ENCODE data around the gene SYNDIG1. TPM values are rescaled to one million over a fixed set of nuclear protein-coding genes. Genes with fewer than 3 reads are reported as not detected.

Gene SYNDIG1
- total and polyA plus RNA-seq, 2 experiments from 2014 or later = 1.7 to 2.4 TPM

GRCh38 chr20:24590178-24590982 is 121.0 kb downstream of the SYNDIG1 start:
- H3K9me3 ChIP-seq (ENCODE audit: low read depth) = no peaks in the 10 kb centered on the region
- no peak overlapping the region for H3K27ac ChIP-seq
- TF ChIP-seq CTCF (IDR thresholded peaks at IDR 0.05; ENCODE audit: low read depth, low read length) = no peak
- H3K4me1 ChIP-seq (ENCODE audit: low read depth) = no peaks in the 10 kb centered on the region
- H3K4me3 ChIP-seq = no peak overlapping the region
- H3K36me3 ChIP-seq = no peaks in the 10 kb centered on the region
- DNase-seq (ENCODE audit: low read depth in 1 of 2, low spot score in 1 of 2) = no peak
- H3K27me3 ChIP-seq = no peaks in the 10 kb centered on the region

- no peak for TF ChIP-seq CTCF (IDR thresholded peaks at IDR 0.05; ENCODE audit: low read depth, low read length)
Observed at GRCh38 chr20:24597051-24597450, 127.6 kb downstream of the SYNDIG1 start.

GRCh38 chr20:24598346-24598745 is 128.9 kb downstream of the SYNDIG1 start:
- Histone ChIP-seq H3K27me3 (no peaks in the 10 kb centered on the region), H3K4me3 (no peak overlapping the region), H3K4me1 (ENCODE audit: low read depth) (no peaks in the 10 kb centered on the region), H3K36me3 (no peaks in the 10 kb centered on the region), H3K27ac (no peak overlapping the region), H3K9me3 (ENCODE audit: low read depth) (no peaks in the 10 kb centered on the region)
- TF ChIP-seq CTCF (IDR thresholded peaks at IDR 0.05; ENCODE audit: low read depth, low read length) = no peak
- no peak for DNase-seq (ENCODE audit: low read depth in 1 of 2, low spot score in 1 of 2)

More at GRCh38 chr20:24597051-24597450, 127.6 kb downstream of the SYNDIG1 start:
- DNase-seq (ENCODE audit: low read depth in 1 of 2, low spot score in 1 of 2) = no peak
- Histone ChIP-seq H3K36me3 (no peaks in the 10 kb centered on the region), H3K27ac (no peak overlapping the region), H3K4me3 (no peak overlapping the region), H3K27me3 (no peaks in the 10 kb centered on the region), H3K9me3 (ENCODE audit: low read depth) (no peaks in the 10 kb centered on the region), H3K4me1 (ENCODE audit: low read depth) (no peaks in the 10 kb centered on the region)

- no peak for TF ChIP-seq CTCF (IDR thresholded peaks at IDR 0.05; ENCODE audit: low read depth, low read length)
- Histone ChIP-seq H3K9me3 (ENCODE audit: low read depth) (no peaks in the 10 kb centered on the region), H3K27ac (no peak overlapping the region)
Observed at GRCh38 chr20:24598996-24599395, 129.6 kb downstream of the SYNDIG1 start.

GRCh38 chr20:24600012-24600411 is 130.6 kb downstream of the SYNDIG1 start:
- H3K4me3 ChIP-seq = no peak overlapping the region
- H3K27me3 ChIP-seq = no peaks in the 10 kb centered on the region
- DNase-seq (ENCODE audit: low read depth in 1 of 2, low spot score in 1 of 2) = no peak
- no peaks in the 10 kb centered on the region for H3K36me3 ChIP-seq
- no peak overlapping the region for H3K27ac ChIP-seq
- H3K4me1 ChIP-seq (ENCODE audit: low read depth) = no peaks in the 10 kb centered on the region
- TF ChIP-seq CTCF (IDR thresholded peaks at IDR 0.05; ENCODE audit: low read depth, low read length) = no peak
- H3K9me3 ChIP-seq (ENCODE audit: low read depth) = no peaks in the 10 kb centered on the region

More at GRCh38 chr20:24598996-24599395, 129.6 kb downstream of the SYNDIG1 start:
- Histone ChIP-seq H3K27me3 (no peaks in the 10 kb centered on the region), H3K4me3 (no peak overlapping the region), H3K36me3 (no peaks in the 10 kb centered on the region), H3K4me1 (ENCODE audit: low read depth) (no peaks in the 10 kb centered on the region)
- DNase-seq (ENCODE audit: low read depth in 1 of 2, low spot score in 1 of 2) = no peak

All from cardiac muscle cell (in vitro differentiated cells and primary cell).